H9 (cell line): ENCODE measurements around the gene SFXN2. TPM values are rescaled to one million over a fixed set of nuclear protein-coding genes. Genes with fewer than 3 reads are reported as not detected.

Experiments
- DNase-seq: peaks from one replicate; pipeline ENCODE4 v3.0.0-alpha.2; 2017
- H2AFZ ChIP-seq: one replicate; pipeline ENCODE4 v1.6.1; 2013; ENCODE audit warnings: mild to moderate bottlenecking, low read length, control low read depth, moderate library complexity
- H2AK5ac ChIP-seq: 2 replicates; pipeline ENCODE4 v1.6.1; 2013; ENCODE audit warnings: low read length, control low read depth, mixed read lengths; ENCODE audit not compliant: insufficient read length
- H2BK120ac ChIP-seq: one replicate; pipeline ENCODE4 v1.6.1; 2013; ENCODE audit warnings: low read depth, mild to moderate bottlenecking, low read length, control low read depth, inconsistent platforms; ENCODE audit not compliant: poor library complexity, severe bottlenecking
- H2BK12ac ChIP-seq: 2 replicates; pipeline ENCODE4 v1.6.1; 2013; ENCODE audit warnings: low read length, control low read depth, mixed read lengths, low read depth; ENCODE audit not compliant: insufficient read length
- H2BK15ac ChIP-seq: 2 replicates; pipeline ENCODE4 v1.6.1; 2013; ENCODE audit warnings: low read depth, low read length, control low read depth
- H2BK20ac ChIP-seq: one replicate; pipeline ENCODE4 v1.6.1; 2013; ENCODE audit warnings: low read depth, mild to moderate bottlenecking, low read length, control low read depth, inconsistent platforms; ENCODE audit not compliant: poor library complexity, severe bottlenecking
- H2BK5ac ChIP-seq: 2 replicates; pipeline ENCODE4 v1.6.1; 2013; ENCODE audit warnings: low read length, control low read depth, mixed read lengths; ENCODE audit not compliant: insufficient read length
- H3K14ac ChIP-seq: 2 replicates; pipeline ENCODE4 v1.6.1; 2013; ENCODE audit warnings: low read length, control low read depth; ENCODE audit not compliant: insufficient read depth
- H3K18ac ChIP-seq: 2 replicates; pipeline ENCODE4 v1.6.1; 2013; ENCODE audit warnings: low read depth, mild to moderate bottlenecking, mixed read lengths, low read length, control low read depth; ENCODE audit not compliant: insufficient read length
- H3K23ac ChIP-seq: 2 replicates; pipeline ENCODE4 v1.6.1; 2013; ENCODE audit warnings: low read length, control low read depth, mixed read lengths, low read depth; ENCODE audit not compliant: insufficient read length
- H3K23me2 ChIP-seq: 2 replicates; pipeline ENCODE4 v1.6.1; 2013; ENCODE audit warnings: low read depth, mild to moderate bottlenecking, mixed read lengths, low read length, control low read depth; ENCODE audit not compliant: insufficient read length, poor library complexity, severe bottlenecking
- H3K27ac ChIP-seq: 2 replicates; pipeline ENCODE4 v1.5.1; 2013; ENCODE audit warnings: low read length, control low read depth, mixed read lengths, low read depth; ENCODE audit not compliant: insufficient read length
- H3K27me3 ChIP-seq: 2 replicates; pipeline ENCODE4 v1.6.1; 2013; ENCODE audit warnings: low read length, control low read depth, inconsistent platforms; ENCODE audit not compliant: insufficient read depth
- H3K4ac ChIP-seq: 2 replicates; pipeline ENCODE4 v1.6.1; 2013; ENCODE audit warnings: low read depth, mild to moderate bottlenecking, control low read depth, inconsistent platforms, low read length, moderate library complexity
- H3K4me1 ChIP-seq: 2 replicates; pipeline ENCODE4 v1.6.1; 2013; ENCODE audit warnings: low read length, control low read depth, inconsistent platforms; ENCODE audit not compliant: insufficient read depth
- H3K4me2 ChIP-seq: 2 replicates; pipeline ENCODE4 v1.6.1; 2013; ENCODE audit warnings: low read length, control low read depth, mixed read lengths; ENCODE audit not compliant: insufficient read length, insufficient read depth
- H3K56ac ChIP-seq: 2 replicates; pipeline ENCODE4 v1.6.1; 2013; ENCODE audit warnings: low read depth, mild to moderate bottlenecking, mixed read lengths, low read length, control low read depth; ENCODE audit not compliant: insufficient read length
- H3K79me1 ChIP-seq: 2 replicates; pipeline ENCODE4 v1.6.1; 2013; ENCODE audit warnings: low read depth, mild to moderate bottlenecking, moderate library complexity, low read length, control low read depth, inconsistent platforms; ENCODE audit not compliant: insufficient read depth, poor library complexity, severe bottlenecking
- H3K79me2 ChIP-seq: 2 replicates; pipeline ENCODE4 v1.6.1; 2013; ENCODE audit warnings: low read length, control low read depth, inconsistent platforms; ENCODE audit not compliant: insufficient read depth
- H3K9ac ChIP-seq: 2 replicates; pipeline ENCODE4 v1.6.1; 2013; ENCODE audit warnings: low read length, control low read depth, mixed read lengths; ENCODE audit not compliant: insufficient read length; ENCODE audit errors: extremely low read depth
- H3K9me3 ChIP-seq: one replicate; pipeline ENCODE4 v1.6.1; 2013; ENCODE audit warnings: low read depth, low read length, inconsistent platforms; ENCODE audit not compliant: control insufficient read depth
- H3T11ph ChIP-seq: one replicate; pipeline ENCODE4 v1.6.1; 2013; ENCODE audit warnings: mild to moderate bottlenecking, low read length, control low read depth, inconsistent platforms
- H4K20me1 ChIP-seq: one replicate; pipeline ENCODE4 v1.6.1; 2013; ENCODE audit not compliant: control insufficient read depth, insufficient read length, insufficient read depth
- H4K5ac ChIP-seq: 2 replicates; pipeline ENCODE4 v1.6.1; 2013; ENCODE audit warnings: low read depth, mild to moderate bottlenecking, mixed read lengths, low read length, control low read depth; ENCODE audit not compliant: insufficient read length
- H4K8ac ChIP-seq: replicated peaks from 2 replicates; pipeline ENCODE4 v1.6.1; 2013; ENCODE audit warnings: low read length, control low read depth, mixed read lengths, low read depth; ENCODE audit not compliant: insufficient read length
- H4K91ac ChIP-seq: 2 replicates; pipeline ENCODE4 v1.6.1; 2013; ENCODE audit warnings: low read depth, mild to moderate bottlenecking, moderate library complexity, mixed read lengths, low read length, control low read depth; ENCODE audit not compliant: insufficient read length
- H3K27ac Mint-ChIP-seq, 3 experiments: 2 replicates in 2 of 3; 3 replicates in 1 of 3; pipeline ENCODE4 v1.8.0; 2020 to 2021; ENCODE audit warnings: mixed read lengths in 3 of 3, mild to moderate bottlenecking in 1 of 3, moderate library complexity in 1 of 3
- H3K27me3 Mint-ChIP-seq: 2 replicates; pipeline ENCODE4 v1.8.0; 2021; ENCODE audit warnings: low read depth, mild to moderate bottlenecking, moderate library complexity, mixed read lengths
- H3K36me3 Mint-ChIP-seq, 3 experiments: 2 replicates in 2 of 3; 3 replicates in 1 of 3; pipeline ENCODE4 v1.8.0; 2020 to 2021; ENCODE audit warnings: low read depth in 3 of 3, mixed read lengths in 3 of 3; ENCODE audit not compliant: insufficient read depth in 1 of 3
- H3K4me1 Mint-ChIP-seq, 2 experiments: 2 replicates each; pipeline ENCODE4 v1.8.0; 2020; ENCODE audit warnings: mixed read lengths in 2 of 2
- H3K4me3 Mint-ChIP-seq, 2 experiments: 2 replicates in 1 of 2; 3 replicates in 1 of 2; pipeline ENCODE4 v1.8.0; 2020 to 2021; ENCODE audit warnings: mild to moderate bottlenecking in 2 of 2, mixed read lengths in 2 of 2, moderate library complexity in 1 of 2
- H3K9me3 Mint-ChIP-seq, 2 experiments: 2 replicates in 1 of 2; 3 replicates in 1 of 2; pipeline ENCODE4 v1.8.0; 2020; ENCODE audit warnings: mild to moderate bottlenecking in 2 of 2, mixed read lengths in 2 of 2, moderate library complexity in 1 of 2
- WGBS: extraction: QIAGEN DNeasy Blood & Tissue Kit; methylation state at CpG from one replicate; pipeline ENCODE4 v1.1.7; 2013; ENCODE audit warnings: missing lambda C conversion rate, low lambda C conversion rate, mixed read lengths; ENCODE audit not compliant: insufficient read length; ENCODE audit errors: extremely low coverage; 5-methylcytosine and 5-hydroxymethylcytosine counted together
- total RNA-seq: library from RNA; stranded (reverse); gene quantifications from 2 replicates; pipeline ENCODE4 v1.2.1, GENCODE V29; 2021
- TF ChIP-seq, protein P1 (sequence below): fragments of 200-600 bp; sonication (generic); conservative IDR thresholded peaks from 3 replicates; pipeline ENCODE4 v1.8.0; 2021; ENCODE audit warnings: antibody characterized with exemption, mild to moderate bottlenecking

Gene SFXN2
- total RNA-seq, 1 experiment from 2014 or later = 34.7 TPM

DNA sequence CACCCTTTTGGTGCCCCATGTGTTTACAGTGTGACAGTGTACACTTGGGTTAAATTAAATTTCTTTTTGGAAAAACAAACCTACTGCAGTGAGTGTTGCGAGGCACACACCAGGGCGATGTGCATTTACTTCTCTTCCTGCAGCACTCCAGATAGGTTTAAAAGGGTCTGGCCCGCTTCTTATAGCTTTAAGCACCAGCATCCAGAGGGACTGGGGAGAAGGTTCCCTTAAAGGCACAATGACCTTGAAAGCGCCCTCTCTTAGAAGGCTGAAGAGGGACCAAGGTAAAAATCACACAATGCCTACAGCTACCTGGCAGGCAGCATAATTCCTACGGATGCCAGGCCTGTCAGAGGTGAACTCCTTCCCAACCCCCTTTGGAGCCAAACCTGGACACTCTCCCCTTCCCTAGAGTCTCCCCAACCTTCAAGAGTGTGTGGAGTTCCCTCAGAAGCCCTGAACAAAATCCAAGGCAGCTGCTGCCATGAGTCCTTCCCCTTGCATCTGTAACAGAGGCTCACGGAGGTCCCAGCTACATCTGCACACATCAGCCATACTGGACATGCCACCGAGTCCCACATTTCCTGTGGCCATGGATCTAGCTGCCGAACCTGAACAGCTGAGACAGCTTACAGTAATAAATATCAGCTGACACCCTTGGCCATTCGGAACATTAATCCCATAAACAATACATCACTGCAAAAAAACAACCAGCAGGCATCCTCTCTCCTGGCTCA lies 36.9 kb upstream of the SFXN2 start:
- H3K9me3 Mint-ChIP-seq = no peaks in the 10 kb centered on the region
- Histone ChIP-seq H3K9me3 (no peaks in the 10 kb centered on the region), H2BK15ac (no peak overlapping the region), H3K23me2 (no peaks in the 10 kb centered on the region), H3T11ph (no peak overlapping the region), H3K18ac (no peak overlapping the region), H3K9ac (no peak overlapping the region), H2BK120ac (no peak overlapping the region), H4K20me1 (no peaks in the 10 kb centered on the region), H4K91ac (no peak overlapping the region), H4K8ac (no peak overlapping the region), H4K5ac (no peak overlapping the region), H2BK20ac (no peak overlapping the region), H2AK5ac (no peak overlapping the region), H3K79me1 (no peaks in the 10 kb centered on the region), H3K56ac (no peak overlapping the region), H2AFZ (no peak overlapping the region), H3K23ac (no peak overlapping the region), H2BK5ac (no peak overlapping the region), H3K4ac (no peak overlapping the region), H3K27me3 (no peaks in the 10 kb centered on the region), H3K79me2 (no peaks in the 10 kb centered on the region), H3K4me2 (no peak overlapping the region), H3K14ac (no peak overlapping the region), H2BK12ac (no peak overlapping the region), H3K27ac (no peak overlapping the region), H3K4me1 (peaks cover 15% of the 10 kb centered on the region; the same call in 1 of the 2 replicates)
- DNase-seq = no peak
- H3K36me3 Mint-ChIP-seq = peaks cover 8 to 18% (median 15%) of the 10 kb centered on the region in 3 experiments; a peak in 6 of 7 replicates
- H3K27me3 Mint-ChIP-seq = no peaks in the 10 kb centered on the region
- TF ChIP-seq, protein P1, sequence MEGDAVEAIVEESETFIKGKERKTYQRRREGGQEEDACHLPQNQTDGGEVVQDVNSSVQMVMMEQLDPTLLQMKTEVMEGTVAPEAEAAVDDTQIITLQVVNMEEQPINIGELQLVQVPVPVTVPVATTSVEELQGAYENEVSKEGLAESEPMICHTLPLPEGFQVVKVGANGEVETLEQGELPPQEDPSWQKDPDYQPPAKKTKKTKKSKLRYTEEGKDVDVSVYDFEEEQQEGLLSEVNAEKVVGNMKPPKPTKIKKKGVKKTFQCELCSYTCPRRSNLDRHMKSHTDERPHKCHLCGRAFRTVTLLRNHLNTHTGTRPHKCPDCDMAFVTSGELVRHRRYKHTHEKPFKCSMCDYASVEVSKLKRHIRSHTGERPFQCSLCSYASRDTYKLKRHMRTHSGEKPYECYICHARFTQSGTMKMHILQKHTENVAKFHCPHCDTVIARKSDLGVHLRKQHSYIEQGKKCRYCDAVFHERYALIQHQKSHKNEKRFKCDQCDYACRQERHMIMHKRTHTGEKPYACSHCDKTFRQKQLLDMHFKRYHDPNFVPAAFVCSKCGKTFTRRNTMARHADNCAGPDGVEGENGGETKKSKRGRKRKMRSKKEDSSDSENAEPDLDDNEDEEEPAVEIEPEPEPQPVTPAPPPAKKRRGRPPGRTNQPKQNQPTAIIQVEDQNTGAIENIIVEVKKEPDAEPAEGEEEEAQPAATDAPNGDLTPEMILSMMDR = no peak
- peaks cover 68 to 74% of the 10 kb centered on the region in 2 experiments for H3K4me1 Mint-ChIP-seq
- H3K4me3 Mint-ChIP-seq = peak overlapping the region in 1 of 2 experiments; percentile 23; a peak in 2 of 5 replicates
- WGBS = no CpG with 5 or more reads among the region's 9 CpGs
- H3K27ac Mint-ChIP-seq = peak overlapping the region; percentile 46 to 85 (median 65); a peak in 3 of 7 replicates
